ENCODE results near the gene PDZD8.
A peak's percentile ranks its signal among the peaks of the same experiment; 100 is the strongest.
"Not testable (repeated sequence)": the region's sequence is repeated elsewhere in the genome, so short reads cannot be mapped to it uniquely, and the experiment has no call there.

Gene PDZD8

GRCh38 chr10:117342641-117343040 lies 32.6 kb downstream of the PDZD8 start:
- DNase-seq = no peak

GRCh38 chr10:117341061-117341460 lies 34.2 kb downstream of the PDZD8 start:
- DNase-seq = no peak

- DNase-seq = no peak
Measured at GRCh38 chr10:117339979-117340378, 35.3 kb downstream of the PDZD8 start.

- DNase-seq = no peak
Measured at GRCh38 chr10:117339578-117339977, 35.7 kb downstream of the PDZD8 start.

GRCh38 chr10:117334926-117335325 lies 40.3 kb downstream of the PDZD8 start:
- no peak for DNase-seq

GRCh38 chr10:117334066-117334465 lies 41.2 kb downstream of the PDZD8 start:
- DNase-seq = no peak

- no peak for DNase-seq
Measured at GRCh38 chr10:117327262-117327661, 48.0 kb downstream of the PDZD8 start.

- DNase-seq = no peak
Measured at GRCh38 chr10:117324367-117324766, 50.9 kb downstream of the PDZD8 start.

- DNase-seq = no peak
Measured at GRCh38 chr10:117322260-117322659, 53.0 kb downstream of the PDZD8 start.

- peak; percentile 26 to 47 for DNase-seq
Measured at GRCh38 chr10:117320050-117320665, 55.1 kb downstream of the PDZD8 start.

GRCh38 chr10:117318909-117319308 lies 56.3 kb downstream of the PDZD8 start:
- peak; percentile 9 to 33 for DNase-seq

- no peak for DNase-seq
Measured at GRCh38 chr10:117316701-117317100, 58.5 kb downstream of the PDZD8 start.

GRCh38 chr10:117313641-117314040 lies 61.6 kb downstream of the PDZD8 start:
- DNase-seq = no peak

- no peak for DNase-seq
Measured at GRCh38 chr10:117312430-117312829, 62.8 kb downstream of the PDZD8 start.

- DNase-seq = no peak
Measured at GRCh38 chr10:117311261-117311660, 64.0 kb downstream of the PDZD8 start.

GRCh38 chr10:117306674-117307073 lies 68.6 kb downstream of the PDZD8 start:
- no peak for DNase-seq

GRCh38 chr10:117303451-117303850 lies 71.8 kb downstream of the PDZD8 start:
- DNase-seq = not testable (repeated sequence)

- DNase-seq = no peak
Measured at GRCh38 chr10:117300671-117301070, 74.6 kb downstream of the PDZD8 start.

- DNase-seq = no peak
Measured at GRCh38 chr10:117299435-117299834, 75.8 kb downstream of the PDZD8 start.

GRCh38 chr10:117298219-117298618 lies 77.0 kb downstream of the PDZD8 start:
- DNase-seq = no peak

- no peak for DNase-seq
Measured at GRCh38 chr10:117294735-117295134, 80.5 kb downstream of the PDZD8 start.

- no peak for DNase-seq
Measured at GRCh38 chr10:117294039-117294645, 81.1 kb downstream of the PDZD8 start.

- DNase-seq = not testable (repeated sequence)
Measured at GRCh38 chr10:117290872-117291271, 84.4 kb downstream of the PDZD8 start.

GRCh38 chr10:117284716-117285494 lies 90.3 kb downstream of the PDZD8 start:
- DNase-seq = no peak
